Natural killer cell (primary cell): ENCODE data around the gene LGI4. TPM values are rescaled to one million over a fixed set of nuclear protein-coding genes. Genes with fewer than 3 reads are reported as not detected.
A peak's percentile ranks its signal among the peaks of the same experiment; 100 is the strongest.

Experiments
- ATAC-seq, 3 donors: fragments of 150-1000 bp in 2 of 3; fragments of 200-7000 bp in 1 of 3; cut with Tn5 transposase; 1 replicate in 1 of 3; 2 replicates in 2 of 3; pipeline ENCODE4 v1.10.0; 2021; ENCODE audit warnings: mild to moderate bottlenecking in 2 of 3, moderate library complexity in 2 of 3
- DNase-seq, 2 donors: peaks; one replicate each; pipeline versions ENCODE4 v3.0.0 to v3.0.0-alpha.2; 2013 to 2021; ENCODE audit warnings: mixed read lengths in 1 of 2
- H3K27ac ChIP-seq: one replicate; pipeline ENCODE4 v1.5.1; 2013; ENCODE audit warnings: mild to moderate bottlenecking, low read length
- H3K27me3 ChIP-seq: one replicate; pipeline ENCODE4 v1.6.1; 2013; ENCODE audit warnings: low read length; ENCODE audit not compliant: control insufficient read depth, insufficient read depth
- H3K36me3 ChIP-seq: one replicate; pipeline ENCODE4 v1.6.1; 2013; ENCODE audit warnings: low read length; ENCODE audit not compliant: control insufficient read depth, insufficient read depth
- H3K4me1 ChIP-seq: one replicate; pipeline ENCODE4 v1.6.1; 2013; ENCODE audit warnings: low read length; ENCODE audit not compliant: control insufficient read depth, insufficient read depth
- H3K4me3 ChIP-seq: one replicate; pipeline ENCODE4 v1.5.1; 2013; ENCODE audit warnings: low read length
- H3K9me3 ChIP-seq: one replicate; pipeline ENCODE4 v1.6.1; 2013; ENCODE audit warnings: low read length; ENCODE audit not compliant: control insufficient read depth, insufficient read depth
- H3K27ac Mint-ChIP-seq, 2 donors: one replicate each; pipeline ENCODE4 v1.8.0; 2022; ENCODE audit warnings: mild to moderate bottlenecking in 2 of 2, mixed read lengths in 2 of 2, moderate library complexity in 1 of 2
- H3K27me3 Mint-ChIP-seq, 2 donors: one replicate each; pipeline ENCODE4 v1.8.0; 2022; ENCODE audit warnings: low read depth in 2 of 2, mixed read lengths in 2 of 2
- H3K36me3 Mint-ChIP-seq: one replicate; pipeline ENCODE4 v1.8.0; 2022; ENCODE audit warnings: mixed read lengths
- H3K4me1 Mint-ChIP-seq, 2 donors: one replicate each; pipeline ENCODE4 v1.8.0; 2022; ENCODE audit warnings: mixed read lengths in 2 of 2
- H3K4me3 Mint-ChIP-seq: one replicate; pipeline ENCODE4 v1.8.0; 2022; ENCODE audit warnings: mild to moderate bottlenecking, moderate library complexity, mixed read lengths
- H3K9me3 Mint-ChIP-seq, 2 donors: one replicate each; pipeline ENCODE4 v1.8.0; 2022; ENCODE audit warnings: mixed read lengths in 2 of 2
- WGBS: methylation state at CpG from one replicate; pipeline ENCODE4 v1.1.7; 2013; ENCODE audit warnings: missing lambda C conversion rate; ENCODE audit not compliant: insufficient coverage; 5-methylcytosine and 5-hydroxymethylcytosine counted together
- intact Hi-C: fragments of 100-400 bp; cut with micrococcal nuclease; formaldehyde crosslinking; loops from one replicate; pipeline ENCODE4 v1.14.2; 2022
- total RNA-seq, 4 donors: library from RNA; stranded (reverse); fragments of 120-200 nt in 1 of 4; gene quantifications; one replicate each; pipeline versions ENCODE4 v1.2.3 to v1.2.4, GENCODE V29; 2013 to 2022
- TF ChIP-seq, protein P1 (sequence below): fragments of 200-600 bp; IDR thresholded peaks from one replicate; pipeline ENCODE4 v1.8.0; 2022; ENCODE audit warnings: antibody characterized with exemption

LGI4 gene
- total RNA-seq, 3 donors from 2014 or later (not counting 1 experiment from before 2014, with no cell fraction given), result 0.49 to 0.72 TPM; not detected in 1

DNA sequence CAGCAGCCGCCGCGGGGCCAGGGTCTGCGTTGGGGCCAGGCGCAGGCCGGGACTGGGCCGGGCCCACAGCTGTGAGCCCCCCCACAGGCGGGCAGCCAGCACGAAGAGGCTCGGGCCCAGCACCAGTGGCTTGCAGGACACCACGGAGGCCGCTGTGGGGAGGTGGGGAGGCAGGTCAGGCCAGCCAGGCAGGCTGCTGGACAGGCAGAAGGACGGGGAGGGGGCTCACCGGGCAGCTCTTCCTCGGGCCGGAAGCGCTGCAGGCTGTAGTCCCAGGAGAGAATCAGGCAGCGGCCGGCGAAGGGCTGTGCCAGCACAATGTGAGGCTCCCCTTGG, 8.3 kb downstream of the LGI4 start:
- ATAC-seq, result no peak
- H3K36me3 Mint-ChIP-seq, result no peaks in the 10 kb centered on the region
- TF ChIP-seq, protein P1, sequence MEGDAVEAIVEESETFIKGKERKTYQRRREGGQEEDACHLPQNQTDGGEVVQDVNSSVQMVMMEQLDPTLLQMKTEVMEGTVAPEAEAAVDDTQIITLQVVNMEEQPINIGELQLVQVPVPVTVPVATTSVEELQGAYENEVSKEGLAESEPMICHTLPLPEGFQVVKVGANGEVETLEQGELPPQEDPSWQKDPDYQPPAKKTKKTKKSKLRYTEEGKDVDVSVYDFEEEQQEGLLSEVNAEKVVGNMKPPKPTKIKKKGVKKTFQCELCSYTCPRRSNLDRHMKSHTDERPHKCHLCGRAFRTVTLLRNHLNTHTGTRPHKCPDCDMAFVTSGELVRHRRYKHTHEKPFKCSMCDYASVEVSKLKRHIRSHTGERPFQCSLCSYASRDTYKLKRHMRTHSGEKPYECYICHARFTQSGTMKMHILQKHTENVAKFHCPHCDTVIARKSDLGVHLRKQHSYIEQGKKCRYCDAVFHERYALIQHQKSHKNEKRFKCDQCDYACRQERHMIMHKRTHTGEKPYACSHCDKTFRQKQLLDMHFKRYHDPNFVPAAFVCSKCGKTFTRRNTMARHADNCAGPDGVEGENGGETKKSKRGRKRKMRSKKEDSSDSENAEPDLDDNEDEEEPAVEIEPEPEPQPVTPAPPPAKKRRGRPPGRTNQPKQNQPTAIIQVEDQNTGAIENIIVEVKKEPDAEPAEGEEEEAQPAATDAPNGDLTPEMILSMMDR, result no peak
- Histone ChIP-seq H3K36me3 (no peaks in the 10 kb centered on the region), H3K27ac (no peak overlapping the region), H3K4me3 (no peak overlapping the region), H3K9me3 (no peaks in the 10 kb centered on the region), H3K27me3 (no peaks in the 10 kb centered on the region), H3K4me1 (peaks cover 11% of the 10 kb centered on the region)
- DNase-seq, result no peak
- intact Hi-C loops, result no loop called here
- 91% methylated on average over 20 of the region's 20 CpGs for WGBS
- peaks cover 14 to 19% of the 10 kb centered on the region in 2 donors for H3K4me1 Mint-ChIP-seq
- no peaks in the 10 kb centered on the region for H3K9me3 Mint-ChIP-seq
- no peak overlapping the region for H3K27ac Mint-ChIP-seq
- H3K4me3 Mint-ChIP-seq, result no peak overlapping the region
- H3K27me3 Mint-ChIP-seq, result peaks cover 0 to 5% of the 10 kb centered on the region in 2 donors

DNA sequence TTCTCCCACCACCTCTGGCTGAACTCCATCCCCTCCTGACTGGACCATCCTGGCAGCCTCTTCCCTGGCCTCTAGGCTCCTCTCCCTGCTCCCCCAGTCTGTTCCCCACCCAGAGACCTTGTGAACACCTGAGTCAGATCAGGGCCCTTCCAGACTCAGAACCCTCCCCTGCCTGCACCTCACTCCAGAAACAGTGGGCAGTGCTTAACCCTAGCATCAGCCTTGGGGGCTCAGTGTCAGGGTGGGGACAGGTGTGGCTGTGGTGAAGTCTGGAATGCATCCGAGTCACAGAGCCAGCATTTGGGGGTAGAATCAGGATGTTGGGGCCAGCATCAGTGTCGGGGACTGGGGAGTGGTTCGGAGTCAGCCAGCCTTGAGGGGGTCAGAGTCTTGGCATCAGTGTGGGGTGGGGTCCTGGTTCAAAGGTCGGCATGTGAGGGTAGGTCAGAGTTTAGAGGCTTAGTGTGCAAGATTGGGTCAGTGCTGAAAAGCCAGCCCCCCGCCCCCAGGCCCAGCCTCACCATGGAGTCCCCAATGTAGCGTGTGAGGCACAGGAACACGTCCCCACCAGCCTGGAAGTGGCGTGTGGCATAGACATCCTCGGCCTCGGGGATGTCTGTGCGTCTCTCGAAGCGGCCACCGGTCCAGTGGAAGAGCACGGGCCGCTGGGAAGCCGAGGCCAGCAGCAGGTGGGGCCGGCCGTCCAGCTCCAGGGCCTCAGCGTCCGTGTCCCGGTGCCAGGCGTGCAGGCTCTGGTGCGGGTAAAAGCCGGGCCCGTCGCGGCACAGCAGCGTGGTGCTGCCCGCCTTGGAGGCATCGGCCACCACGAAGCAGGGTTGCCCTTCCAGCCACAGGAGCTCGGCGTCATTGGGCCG, 8.9 kb downstream of the LGI4 start:
- 95% methylated on average over 35 of the region's 35 CpGs for WGBS
- H3K27ac ChIP-seq, result no peak overlapping the region
- H3K27me3 ChIP-seq, result no peaks in the 10 kb centered on the region
- H3K4me1 ChIP-seq, result peaks cover 11% of the 10 kb centered on the region
- Mint-ChIP-seq H3K36me3 (no peaks in the 10 kb centered on the region), H3K4me1 (peaks cover 14 to 19% of the 10 kb centered on the region in 2 donors), H3K9me3 (no peaks in the 10 kb centered on the region), H3K27me3 (peaks cover 0 to 5% of the 10 kb centered on the region in 2 donors), H3K4me3 (peak overlapping the region; percentile 13), H3K27ac (no peak overlapping the region)
- ATAC-seq (no peak), DNase-seq (no peak)
- no peak overlapping the region for H3K4me3 ChIP-seq
- TF ChIP-seq, protein P1, result no peak
- intact Hi-C loops, result no loop called here
- no peaks in the 10 kb centered on the region for H3K9me3 ChIP-seq
- no peaks in the 10 kb centered on the region for H3K36me3 ChIP-seq

DNA sequence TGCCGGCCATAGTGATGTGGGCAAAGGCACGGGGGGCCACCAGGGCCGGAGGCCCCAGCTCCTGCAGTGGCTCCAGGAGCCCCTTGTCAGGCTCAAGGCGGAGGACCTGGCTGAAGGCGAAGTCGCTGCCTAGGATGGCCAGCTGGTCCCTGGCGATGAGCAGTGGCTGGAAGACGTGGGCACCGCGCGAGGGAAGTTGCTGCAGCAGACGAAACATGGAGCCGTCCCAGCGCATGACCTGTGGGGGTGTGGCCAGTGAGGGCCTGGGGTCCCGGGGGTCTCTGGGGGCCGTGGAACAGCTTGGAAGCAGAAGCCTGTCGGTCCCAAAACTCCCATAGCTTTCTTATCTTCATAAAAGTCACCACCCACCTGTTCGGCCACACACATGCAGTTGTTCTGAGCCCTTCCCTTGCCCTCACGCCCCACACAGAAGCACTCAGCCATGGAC, 9.6 kb downstream of the LGI4 start:
- Histone ChIP-seq H3K36me3 (no peaks in the 10 kb centered on the region), H3K4me1 (peaks cover 11% of the 10 kb centered on the region), H3K27ac (no peak overlapping the region), H3K9me3 (no peaks in the 10 kb centered on the region), H3K4me3 (no peak overlapping the region), H3K27me3 (no peaks in the 10 kb centered on the region)
- TF ChIP-seq, protein P1, result no peak
- intact Hi-C loops, result no loop called here
- Mint-ChIP-seq H3K36me3 (no peaks in the 10 kb centered on the region), H3K27me3 (peaks cover 0 to 5% of the 10 kb centered on the region in 2 donors), H3K4me3 (peak overlapping the region; percentile 13), H3K4me1 (peaks cover 14 to 19% of the 10 kb centered on the region in 2 donors), H3K9me3 (no peaks in the 10 kb centered on the region), H3K27ac (no peak overlapping the region)
- no peak for DNase-seq
- 90% methylated on average over 19 of the region's 19 CpGs for WGBS
- no peak for ATAC-seq
